Fibroblast of mammary gland (primary cell): ENCODE data around the gene TINAGL1.

ENCODE experiments used
- DNase-seq: peaks from one replicate; pipeline ENCODE4 v3.0.0-alpha.2; 2010; ENCODE audit warnings: low read depth
- H3K4me3 ChIP-seq: 2 replicates; pipeline ENCODE4 v1.5.1; 2011; ENCODE audit warnings: low read depth, mild to moderate bottlenecking, low read length, moderate library complexity; ENCODE audit not compliant: control insufficient read depth
- CTCF ChIP-seq: conservative IDR thresholded peaks from 2 replicates; pipeline ENCODE4 v1.5.1; 2011; ENCODE audit warnings: low read depth, low read length, inconsistent platforms; ENCODE audit not compliant: control insufficient read depth, insufficient read depth

The TINAGL1 gene

DNA sequence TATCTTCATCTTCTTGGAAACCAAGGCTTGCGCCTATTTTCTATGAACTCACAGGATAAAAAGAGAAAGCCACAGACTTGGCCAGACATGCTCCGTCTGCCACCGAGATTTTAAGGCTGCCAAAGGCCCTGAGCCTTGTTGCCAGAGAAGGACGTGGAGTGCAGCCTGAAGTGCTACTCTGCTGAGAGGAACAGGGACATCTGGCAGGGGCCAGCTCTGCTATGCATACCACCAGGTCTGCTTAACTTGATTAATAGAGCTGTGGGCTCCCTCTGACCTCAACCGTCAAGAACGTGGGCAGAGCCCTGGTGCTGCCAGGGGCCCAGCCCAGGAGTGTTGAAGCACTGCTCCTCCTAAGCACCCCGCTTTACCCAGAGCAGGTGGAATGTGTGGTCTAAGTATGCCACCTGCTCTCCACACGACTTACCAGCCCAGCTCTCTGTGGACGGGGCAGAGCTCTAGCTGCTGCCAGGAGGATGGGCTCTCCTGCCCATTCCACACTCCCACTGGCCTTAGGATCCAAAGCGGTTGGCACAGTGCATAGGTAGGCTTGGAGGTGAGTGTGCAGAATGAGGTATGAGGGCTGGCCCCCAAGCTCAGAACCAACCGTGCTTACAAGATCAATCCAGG is 51.7 kb downstream of the TINAGL1 start:
- no peak for DNase-seq
- no peak overlapping the region for H3K4me3 ChIP-seq
- no peak for TF ChIP-seq CTCF

- no peak for TF ChIP-seq CTCF
- no peak overlapping the region for H3K4me3 ChIP-seq
- no peak for DNase-seq
Measured at GRCh38 chr1:31628931-31629556, 52.7 kb downstream of the TINAGL1 start.

DNA sequence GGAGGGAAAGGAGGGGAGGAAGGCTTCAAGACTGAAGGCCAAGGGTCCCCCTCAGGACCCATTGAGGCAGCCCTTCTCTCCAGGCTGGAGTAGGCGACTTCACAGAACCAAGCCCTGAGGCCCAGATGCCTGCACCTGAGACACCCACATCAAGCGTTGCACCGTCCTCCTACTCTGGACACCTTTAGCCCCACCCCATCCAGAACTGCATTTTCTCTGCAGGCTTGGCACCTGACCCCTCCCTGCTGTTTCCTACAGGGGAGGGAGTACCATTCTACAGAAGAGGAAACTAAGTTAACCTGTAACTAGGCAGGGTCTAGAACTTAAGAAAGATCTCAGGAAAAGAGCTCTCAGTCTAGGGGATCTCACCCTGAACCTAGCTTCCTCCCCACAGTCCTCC is 56.3 kb downstream of the TINAGL1 start:
- DNase-seq, result no peak
- no peak for TF ChIP-seq CTCF
- H3K4me3 ChIP-seq, result no peak overlapping the region

DNA sequence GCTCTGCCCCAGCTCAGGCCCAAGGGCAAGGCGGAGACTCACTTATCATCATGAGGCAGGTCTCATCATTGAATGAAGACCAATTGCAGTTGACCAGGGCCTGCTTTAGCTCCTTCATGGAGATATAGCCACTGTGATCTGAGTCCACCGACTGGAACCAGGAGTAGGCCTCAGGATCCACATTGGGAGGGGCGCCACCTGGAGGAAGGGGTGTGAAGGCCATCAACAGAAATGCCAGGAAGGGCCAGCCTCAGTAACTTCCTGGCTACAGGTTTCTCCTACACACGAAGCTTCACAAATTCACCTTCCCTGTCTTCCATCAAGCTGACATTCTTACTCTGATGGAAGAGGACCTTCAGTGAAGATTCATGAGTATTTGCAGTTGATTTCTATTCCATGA is 56.8 kb downstream of the TINAGL1 start:
- no peak overlapping the region for H3K4me3 ChIP-seq
- peak; percentile 57 for TF ChIP-seq CTCF
- no peak for DNase-seq
